Left ventricle myocardium inferior (tissue), 1 donor: ENCODE measurements around the gene ZMIZ1. TPM values are rescaled to one million over a fixed set of nuclear protein-coding genes. Genes with fewer than 3 reads are reported as not detected.
A peak's percentile ranks its signal among the peaks of the same experiment; 100 is the strongest.

Experiments
- DNase-seq: peaks from one replicate; pipeline ENCODE4 v3.0.0-alpha.2; 2020
- H3K27ac ChIP-seq: fragments of 200-600 bp; replicated peaks from 2 replicates; pipeline ENCODE4 v1.8.0; 2021
- H3K27me3 ChIP-seq: fragments of 200-600 bp; 2 replicates; pipeline ENCODE4 v1.8.0; 2021; ENCODE audit warnings: low read depth
- H3K36me3 ChIP-seq: fragments of 200-600 bp; 2 replicates; pipeline ENCODE4 v1.8.0; 2021
- H3K4me1 ChIP-seq: fragments of 200-600 bp; 2 replicates; pipeline ENCODE4 v1.8.0; 2021
- H3K4me3 ChIP-seq: fragments of 200-600 bp; 2 replicates; pipeline ENCODE4 v1.8.0; 2021; ENCODE audit warnings: mild to moderate bottlenecking, moderate library complexity
- H3K9me3 ChIP-seq: fragments of 200-600 bp; replicated peaks from 2 replicates; pipeline ENCODE4 v1.8.0; 2021
- intact Hi-C: fragments of 100-400 bp; cut with micrococcal nuclease; formaldehyde crosslinking; loops from one replicate; pipeline ENCODE4 v1.11.0; 2022
- total RNA-seq: library from RNA; stranded (reverse); fragmentation: NEBNext Ultra II Directional; extraction: Animal tissue kit (Norgen Biotek cat#: 25700); gene quantifications from one replicate; pipeline ENCODE4 v1.2.1, GENCODE V29; 2021
- TF ChIP-seq, protein P1 (sequence below): fragments of 200-600 bp; IDR thresholded peaks from 2 replicates; pipeline ENCODE4 v1.8.0; 2021; ENCODE audit warnings: antibody characterized with exemption, mild to moderate bottlenecking, borderline replicate concordance
- donor health status: DM: no; HTN: yes; CAD: no; lungs with severe emphysema.

ZMIZ1 gene
- total RNA-seq, 1 donor from 2014 or later: 55.9 TPM

DNA sequence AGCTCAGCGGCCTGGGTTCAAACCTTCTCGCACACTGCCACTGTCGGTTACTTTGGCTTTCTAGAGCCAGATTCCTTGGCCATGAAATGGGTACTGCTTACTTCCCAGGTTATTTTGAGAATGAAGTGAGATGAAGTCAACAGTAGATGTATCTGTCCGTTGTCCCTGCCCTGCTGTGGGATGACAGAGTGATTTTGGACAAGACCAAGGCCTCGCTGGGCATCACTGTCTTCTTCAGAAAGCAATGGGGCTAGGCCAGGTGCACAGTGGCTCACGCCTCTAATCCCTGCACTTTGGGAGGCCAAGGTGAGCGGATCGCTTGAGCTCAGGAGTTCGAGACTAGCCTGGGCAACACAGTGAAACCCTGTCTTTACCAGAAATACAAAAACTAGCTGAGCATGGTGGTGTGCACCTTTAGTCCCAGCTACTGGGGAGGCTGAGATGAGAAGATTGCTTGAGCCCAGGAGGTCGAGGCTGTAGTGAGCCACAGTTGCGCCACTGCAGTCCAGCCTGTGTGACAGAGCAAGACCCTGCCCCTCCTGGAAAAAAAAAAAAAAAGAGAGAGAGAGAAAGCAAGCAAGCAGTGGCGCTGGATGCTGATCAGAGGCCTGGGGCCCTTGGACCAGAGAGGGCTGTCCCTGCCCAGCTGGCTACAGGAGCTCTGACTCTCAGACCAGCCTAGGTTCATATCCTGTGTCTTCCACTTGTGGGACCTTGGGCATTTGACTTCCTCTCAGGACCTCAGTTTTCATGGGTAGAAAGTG is 25.8 kb downstream of the ZMIZ1 start:
- DNase-seq: no peak
- intact Hi-C loops: no loop called here
- Histone ChIP-seq H3K4me3 (peak overlapping the region; percentile 7), H3K27me3 (no peaks in the 10 kb centered on the region), H3K36me3 (no peaks in the 10 kb centered on the region), H3K4me1 (peaks cover 99% of the 10 kb centered on the region), H3K9me3 (no peaks in the 10 kb centered on the region), H3K27ac (peak overlapping the region; percentile 86)
- TF ChIP-seq, protein P1, sequence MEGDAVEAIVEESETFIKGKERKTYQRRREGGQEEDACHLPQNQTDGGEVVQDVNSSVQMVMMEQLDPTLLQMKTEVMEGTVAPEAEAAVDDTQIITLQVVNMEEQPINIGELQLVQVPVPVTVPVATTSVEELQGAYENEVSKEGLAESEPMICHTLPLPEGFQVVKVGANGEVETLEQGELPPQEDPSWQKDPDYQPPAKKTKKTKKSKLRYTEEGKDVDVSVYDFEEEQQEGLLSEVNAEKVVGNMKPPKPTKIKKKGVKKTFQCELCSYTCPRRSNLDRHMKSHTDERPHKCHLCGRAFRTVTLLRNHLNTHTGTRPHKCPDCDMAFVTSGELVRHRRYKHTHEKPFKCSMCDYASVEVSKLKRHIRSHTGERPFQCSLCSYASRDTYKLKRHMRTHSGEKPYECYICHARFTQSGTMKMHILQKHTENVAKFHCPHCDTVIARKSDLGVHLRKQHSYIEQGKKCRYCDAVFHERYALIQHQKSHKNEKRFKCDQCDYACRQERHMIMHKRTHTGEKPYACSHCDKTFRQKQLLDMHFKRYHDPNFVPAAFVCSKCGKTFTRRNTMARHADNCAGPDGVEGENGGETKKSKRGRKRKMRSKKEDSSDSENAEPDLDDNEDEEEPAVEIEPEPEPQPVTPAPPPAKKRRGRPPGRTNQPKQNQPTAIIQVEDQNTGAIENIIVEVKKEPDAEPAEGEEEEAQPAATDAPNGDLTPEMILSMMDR: no peak

DNA sequence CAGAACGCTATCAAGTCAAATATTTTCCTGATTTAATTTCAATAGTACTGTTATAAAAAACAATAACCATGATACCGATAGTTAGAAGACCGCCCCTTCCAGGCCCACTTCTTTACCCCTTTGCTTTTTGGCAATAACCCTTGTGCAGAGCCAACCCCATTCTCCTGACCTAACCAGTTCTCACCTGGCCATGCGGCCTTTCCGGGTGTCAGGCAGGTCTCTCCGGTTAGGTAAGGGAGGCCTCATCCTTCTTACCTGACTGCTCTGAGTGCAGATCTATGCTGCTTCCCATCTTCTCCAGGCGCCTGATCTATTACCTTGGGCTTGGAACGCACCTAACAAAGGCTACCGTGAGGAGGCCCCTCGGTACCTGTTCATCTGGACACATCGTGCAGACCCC is 26.6 kb downstream of the ZMIZ1 start:
- no peaks in the 10 kb centered on the region for H3K36me3 ChIP-seq
- intact Hi-C loops: no loop called here
- H3K27ac ChIP-seq: peak overlapping the region; percentile 86
- H3K9me3 ChIP-seq: no peaks in the 10 kb centered on the region
- no peaks in the 10 kb centered on the region for H3K27me3 ChIP-seq
- TF ChIP-seq, protein P1: no peak
- peaks cover 99% of the 10 kb centered on the region for H3K4me1 ChIP-seq
- no peak overlapping the region for H3K4me3 ChIP-seq
- no peak for DNase-seq

DNA sequence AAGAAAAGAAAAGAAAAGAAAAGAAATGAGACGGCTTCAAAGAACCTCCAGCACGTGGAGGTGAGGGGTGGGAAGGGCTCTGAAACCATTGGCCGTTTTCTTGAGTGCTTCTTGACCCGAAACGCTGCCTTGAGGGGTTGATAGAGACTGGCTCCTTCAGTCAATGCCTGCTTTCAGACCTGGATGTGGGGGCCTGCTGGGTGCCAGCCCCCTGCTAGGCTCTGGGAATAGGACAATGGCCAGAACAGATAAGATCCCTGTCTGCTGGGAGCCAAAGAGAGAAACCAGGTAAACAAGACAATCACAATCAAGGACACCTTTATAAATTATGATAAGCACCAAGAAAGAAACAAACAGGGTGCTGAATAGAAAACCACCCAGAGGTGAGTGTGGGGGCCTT is 27.7 kb downstream of the ZMIZ1 start:
- no peak for DNase-seq
- TF ChIP-seq, protein P1: no peak
- Histone ChIP-seq H3K9me3 (no peaks in the 10 kb centered on the region), H3K4me3 (no peak overlapping the region), H3K27ac (peak overlapping the region; percentile 86), H3K27me3 (no peaks in the 10 kb centered on the region), H3K36me3 (no peaks in the 10 kb centered on the region), H3K4me1 (peaks cover 99% of the 10 kb centered on the region)
- intact Hi-C loops: no loop called here

DNA sequence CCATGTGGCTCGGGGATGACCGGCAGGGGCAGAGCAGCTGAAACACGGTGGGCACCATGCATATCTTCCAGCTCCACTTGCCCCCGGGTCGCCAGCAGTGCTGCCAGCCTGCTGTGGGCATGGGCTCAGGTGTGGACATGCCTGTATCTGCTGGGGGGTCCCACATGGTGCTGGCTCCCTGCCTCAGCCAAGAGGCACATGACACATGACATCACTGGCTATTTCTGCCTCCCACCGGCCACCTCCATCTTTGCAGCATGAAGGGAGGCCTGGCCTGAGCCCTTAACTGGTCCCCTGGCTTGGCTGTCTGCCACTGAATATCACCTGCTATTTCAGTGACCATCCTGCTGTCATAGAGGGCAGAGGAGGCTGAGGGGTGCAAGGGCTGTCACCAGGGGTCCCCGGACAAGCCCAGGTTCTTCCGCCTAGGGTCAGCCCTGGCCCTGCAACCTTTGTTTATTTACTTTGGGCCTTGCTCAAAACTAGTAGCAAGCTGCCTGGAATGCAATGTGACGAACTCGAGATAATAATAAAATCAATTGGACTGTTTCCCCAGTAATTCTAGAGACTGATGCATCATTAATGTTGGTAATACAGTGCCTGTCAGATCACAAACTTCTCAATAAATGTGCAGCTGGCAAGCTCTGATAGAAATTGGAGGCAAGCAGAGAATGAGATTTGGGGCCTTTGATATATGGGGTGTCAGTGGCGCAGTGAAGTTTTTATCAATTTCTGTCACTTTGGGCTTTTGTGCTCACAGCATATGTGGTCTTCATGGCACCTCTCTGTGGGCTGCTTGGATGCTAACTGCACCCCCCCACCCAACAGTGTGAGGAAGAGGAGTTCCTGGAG is 28.5 kb downstream of the ZMIZ1 start:
- intact Hi-C loops: no loop called here
- Histone ChIP-seq H3K4me1 (peaks cover 99% of the 10 kb centered on the region), H3K36me3 (no peaks in the 10 kb centered on the region), H3K4me3 (no peak overlapping the region), H3K27ac (peak overlapping the region; percentile 86), H3K9me3 (no peaks in the 10 kb centered on the region), H3K27me3 (no peaks in the 10 kb centered on the region)
- DNase-seq: no peak
- TF ChIP-seq, protein P1: no peak

DNA sequence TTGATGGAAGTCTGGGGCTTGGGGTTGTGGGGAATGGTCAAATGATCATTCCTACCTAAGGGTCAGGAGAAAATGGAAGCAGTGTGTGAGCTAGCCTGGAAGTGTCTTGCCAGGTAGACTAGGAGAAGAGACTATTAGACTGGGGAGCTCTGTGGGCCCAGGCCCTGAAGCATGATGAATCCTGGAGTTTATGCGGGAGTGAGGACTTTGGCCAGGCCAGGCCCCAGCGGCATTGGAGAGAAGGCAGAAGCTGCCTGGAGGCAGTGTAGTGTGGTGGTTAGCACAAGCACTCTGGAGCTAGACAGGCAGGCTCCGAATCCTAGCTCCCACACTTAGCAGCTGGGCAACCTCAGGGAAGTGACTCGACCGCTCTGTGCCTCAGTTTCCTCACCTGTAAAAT is 29.3 kb downstream of the ZMIZ1 start:
- intact Hi-C loops: no loop called here
- Histone ChIP-seq H3K4me1 (peaks cover 100% of the 10 kb centered on the region), H3K27ac (peak overlapping the region; percentile 86), H3K4me3 (no peak overlapping the region), H3K36me3 (no peaks in the 10 kb centered on the region), H3K27me3 (no peaks in the 10 kb centered on the region), H3K9me3 (no peaks in the 10 kb centered on the region)
- TF ChIP-seq, protein P1: no peak
- no peak for DNase-seq
